Measurements from ENCODE around the gene HOXA4.

HOXA4 gene

DNA sequence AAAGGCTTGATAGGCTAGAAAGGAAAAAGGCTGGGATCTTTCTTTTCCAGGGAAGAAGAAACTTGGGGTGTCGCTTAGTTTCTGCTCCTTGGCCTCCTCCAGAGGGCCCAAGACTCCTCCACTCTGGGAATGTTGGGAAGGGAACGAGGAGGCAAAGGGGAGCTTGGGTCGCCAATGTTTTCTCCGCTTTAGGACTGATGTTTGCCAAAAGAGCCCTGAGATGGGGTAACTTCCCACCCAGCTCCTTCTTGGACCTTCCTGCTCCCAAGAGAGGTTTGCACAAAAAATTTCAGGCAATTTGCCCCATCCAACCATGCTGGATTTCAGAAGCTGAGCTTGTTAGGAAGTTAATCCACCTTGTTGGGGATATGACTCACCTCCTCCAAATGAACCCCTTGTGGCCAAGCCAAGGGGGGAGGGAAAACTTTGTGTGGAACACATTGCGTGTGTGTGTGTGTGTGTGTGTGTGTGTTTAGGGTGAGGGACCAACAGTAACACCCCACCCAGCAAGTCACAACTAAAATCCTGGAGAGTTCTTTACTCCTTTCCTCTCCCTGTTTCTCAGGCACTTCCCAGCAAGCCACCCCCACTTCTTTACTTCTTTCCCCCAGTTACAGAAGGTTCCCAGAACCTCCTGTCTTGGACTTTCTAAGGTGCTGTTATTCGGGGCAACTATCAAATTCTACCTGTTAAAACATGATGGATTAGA is 19.4 kb downstream of the HOXA4 start:
- Histone ChIP-seq H3K27me3 (ENCODE audit: insufficient read depth, poor library complexity, severe bottlenecking) (no peaks in the 10 kb centered on the region), H3K27ac (replicated peaks) (no peak overlapping the region), H3K4me3 (replicated peaks; ENCODE audit: insufficient read depth, low read length) (no peak overlapping the region)
- DNase-seq (ENCODE audit: low read depth in 1 of 2, low spot score in 1 of 2): no peak
- TF ChIP-seq POLR2AphosphoS5 (IDR thresholded peaks at IDR 0.05; ENCODE audit: low read depth) (no peak), SPI1 (IDR thresholded peaks at IDR 0.05; ENCODE audit: borderline replicate concordance, low read depth) (no peak), GABPA (IDR thresholded peaks at IDR 0.05; ENCODE audit: low read depth) (no peak)
- TF ChIP-seq, protein P1, sequence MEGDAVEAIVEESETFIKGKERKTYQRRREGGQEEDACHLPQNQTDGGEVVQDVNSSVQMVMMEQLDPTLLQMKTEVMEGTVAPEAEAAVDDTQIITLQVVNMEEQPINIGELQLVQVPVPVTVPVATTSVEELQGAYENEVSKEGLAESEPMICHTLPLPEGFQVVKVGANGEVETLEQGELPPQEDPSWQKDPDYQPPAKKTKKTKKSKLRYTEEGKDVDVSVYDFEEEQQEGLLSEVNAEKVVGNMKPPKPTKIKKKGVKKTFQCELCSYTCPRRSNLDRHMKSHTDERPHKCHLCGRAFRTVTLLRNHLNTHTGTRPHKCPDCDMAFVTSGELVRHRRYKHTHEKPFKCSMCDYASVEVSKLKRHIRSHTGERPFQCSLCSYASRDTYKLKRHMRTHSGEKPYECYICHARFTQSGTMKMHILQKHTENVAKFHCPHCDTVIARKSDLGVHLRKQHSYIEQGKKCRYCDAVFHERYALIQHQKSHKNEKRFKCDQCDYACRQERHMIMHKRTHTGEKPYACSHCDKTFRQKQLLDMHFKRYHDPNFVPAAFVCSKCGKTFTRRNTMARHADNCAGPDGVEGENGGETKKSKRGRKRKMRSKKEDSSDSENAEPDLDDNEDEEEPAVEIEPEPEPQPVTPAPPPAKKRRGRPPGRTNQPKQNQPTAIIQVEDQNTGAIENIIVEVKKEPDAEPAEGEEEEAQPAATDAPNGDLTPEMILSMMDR (IDR thresholded peaks at IDR 0.05; ENCODE audit: insufficient read depth, low read length): no peak
- TF ChIP-seq, protein P2, sequence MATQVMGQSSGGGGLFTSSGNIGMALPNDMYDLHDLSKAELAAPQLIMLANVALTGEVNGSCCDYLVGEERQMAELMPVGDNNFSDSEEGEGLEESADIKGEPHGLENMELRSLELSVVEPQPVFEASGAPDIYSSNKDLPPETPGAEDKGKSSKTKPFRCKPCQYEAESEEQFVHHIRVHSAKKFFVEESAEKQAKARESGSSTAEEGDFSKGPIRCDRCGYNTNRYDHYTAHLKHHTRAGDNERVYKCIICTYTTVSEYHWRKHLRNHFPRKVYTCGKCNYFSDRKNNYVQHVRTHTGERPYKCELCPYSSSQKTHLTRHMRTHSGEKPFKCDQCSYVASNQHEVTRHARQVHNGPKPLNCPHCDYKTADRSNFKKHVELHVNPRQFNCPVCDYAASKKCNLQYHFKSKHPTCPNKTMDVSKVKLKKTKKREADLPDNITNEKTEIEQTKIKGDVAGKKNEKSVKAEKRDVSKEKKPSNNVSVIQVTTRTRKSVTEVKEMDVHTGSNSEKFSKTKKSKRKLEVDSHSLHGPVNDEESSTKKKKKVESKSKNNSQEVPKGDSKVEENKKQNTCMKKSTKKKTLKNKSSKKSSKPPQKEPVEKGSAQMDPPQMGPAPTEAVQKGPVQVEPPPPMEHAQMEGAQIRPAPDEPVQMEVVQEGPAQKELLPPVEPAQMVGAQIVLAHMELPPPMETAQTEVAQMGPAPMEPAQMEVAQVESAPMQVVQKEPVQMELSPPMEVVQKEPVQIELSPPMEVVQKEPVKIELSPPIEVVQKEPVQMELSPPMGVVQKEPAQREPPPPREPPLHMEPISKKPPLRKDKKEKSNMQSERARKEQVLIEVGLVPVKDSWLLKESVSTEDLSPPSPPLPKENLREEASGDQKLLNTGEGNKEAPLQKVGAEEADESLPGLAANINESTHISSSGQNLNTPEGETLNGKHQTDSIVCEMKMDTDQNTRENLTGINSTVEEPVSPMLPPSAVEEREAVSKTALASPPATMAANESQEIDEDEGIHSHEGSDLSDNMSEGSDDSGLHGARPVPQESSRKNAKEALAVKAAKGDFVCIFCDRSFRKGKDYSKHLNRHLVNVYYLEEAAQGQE (IDR thresholded peaks at IDR 0.05; ENCODE audit: insufficient replicate concordance, low read depth): no peak

DNA sequence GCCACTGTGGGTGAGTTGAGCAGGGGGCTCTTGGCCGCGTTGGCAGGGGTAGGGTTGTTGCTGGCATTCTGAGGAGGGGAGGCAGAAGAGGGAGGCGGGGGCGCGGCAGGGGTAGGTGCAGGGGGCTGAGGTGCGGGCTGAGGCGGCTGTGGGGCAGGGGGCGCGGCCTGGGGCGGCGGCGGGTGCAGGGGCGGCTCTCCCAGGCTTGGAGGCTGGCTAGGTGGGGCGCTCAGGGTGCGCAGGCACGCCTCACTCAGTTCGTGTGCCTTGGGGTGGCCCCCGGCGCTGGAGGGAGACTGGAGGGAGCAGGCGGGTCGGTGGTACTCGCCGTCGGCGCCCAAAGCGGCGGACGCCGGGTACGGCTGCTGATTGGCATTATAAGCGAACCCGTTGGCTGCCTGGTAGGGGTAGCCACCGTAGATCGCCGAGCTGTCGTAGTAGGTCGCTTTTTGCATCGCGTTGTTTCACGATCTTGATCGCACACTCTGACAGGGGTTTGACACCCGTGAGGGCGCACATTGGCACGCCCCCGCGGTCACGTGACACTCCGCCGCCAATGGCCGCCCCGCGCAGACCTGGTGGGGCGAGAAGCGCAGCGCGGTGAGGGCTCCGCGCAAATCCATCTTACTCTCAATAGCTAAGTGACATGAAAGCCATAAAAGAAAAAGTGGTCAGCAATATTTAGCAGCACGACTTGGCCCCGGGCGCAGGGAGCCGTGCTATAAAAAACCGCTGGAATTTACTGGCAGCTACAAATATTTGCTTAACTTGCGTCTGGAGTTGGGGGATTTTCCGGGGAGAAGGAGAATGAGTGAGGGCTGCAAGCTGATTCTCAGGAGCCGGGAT is 20.1 kb downstream of the HOXA4 start:
- Histone ChIP-seq H3K27me3 (ENCODE audit: insufficient read depth, poor library complexity, severe bottlenecking) (peaks cover 4% of the 10 kb centered on the region), H3K4me3 (replicated peaks; ENCODE audit: insufficient read depth, low read length) (no peak overlapping the region), H3K27ac (replicated peaks) (no peak overlapping the region)
- no peak for TF ChIP-seq GABPA (IDR thresholded peaks at IDR 0.05; ENCODE audit: low read depth)
- no peak for TF ChIP-seq POLR2AphosphoS5 (IDR thresholded peaks at IDR 0.05; ENCODE audit: low read depth)
- TF ChIP-seq, protein P1 (IDR thresholded peaks at IDR 0.05; ENCODE audit: insufficient read depth, low read length): no peak
- TF ChIP-seq, protein P2 (IDR thresholded peaks at IDR 0.05; ENCODE audit: insufficient replicate concordance, low read depth): no peak
- TF ChIP-seq SPI1 (IDR thresholded peaks at IDR 0.05; ENCODE audit: borderline replicate concordance, low read depth): no peak
- no peak for DNase-seq (ENCODE audit: low read depth in 1 of 2, low spot score in 1 of 2)

DNA sequence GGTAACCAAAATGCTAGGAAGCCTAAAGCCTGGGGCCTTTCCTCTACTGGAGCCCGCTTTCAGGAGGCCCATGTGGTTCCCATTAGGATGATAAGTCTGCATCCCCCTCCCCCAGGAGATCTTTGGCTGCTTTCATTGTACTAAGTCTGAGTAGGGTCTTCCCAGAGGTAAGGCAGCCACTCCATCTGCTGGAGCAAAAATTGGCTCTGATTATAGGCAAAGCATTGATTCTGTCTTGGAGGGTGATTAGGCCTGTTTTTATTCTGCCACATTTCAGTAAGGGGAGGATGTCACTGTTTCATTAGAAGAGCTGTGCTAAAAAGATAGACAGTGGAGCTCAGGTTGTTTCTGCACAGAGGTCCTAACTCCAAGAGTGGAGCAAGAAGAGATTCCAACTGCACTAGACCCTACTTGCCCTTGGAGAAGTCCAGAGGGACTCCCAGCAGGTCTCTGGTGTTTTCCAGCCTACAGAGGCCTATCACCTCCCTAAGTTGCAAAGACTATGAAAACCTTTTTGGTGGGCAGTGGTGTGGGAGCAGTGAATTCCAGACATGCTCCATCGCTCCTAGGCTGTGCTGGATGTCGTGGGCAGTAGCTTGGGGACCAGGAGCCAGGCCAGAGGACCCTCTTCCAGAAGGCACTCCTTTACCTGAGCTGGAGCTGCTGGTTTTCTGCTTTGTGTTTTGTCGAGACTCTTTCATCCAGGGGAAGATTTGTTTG is 20.9 kb downstream of the HOXA4 start:
- TF ChIP-seq POLR2AphosphoS5 (IDR thresholded peaks at IDR 0.05; ENCODE audit: low read depth) (no peak), GABPA (IDR thresholded peaks at IDR 0.05; ENCODE audit: low read depth) (no peak), SPI1 (IDR thresholded peaks at IDR 0.05; ENCODE audit: borderline replicate concordance, low read depth) (no peak)
- TF ChIP-seq, protein P1 (IDR thresholded peaks at IDR 0.05; ENCODE audit: insufficient read depth, low read length): no peak
- TF ChIP-seq, protein P2 (IDR thresholded peaks at IDR 0.05; ENCODE audit: insufficient replicate concordance, low read depth): no peak
- H3K27me3 ChIP-seq (ENCODE audit: insufficient read depth, poor library complexity, severe bottlenecking): peaks cover 9% of the 10 kb centered on the region
- no peak overlapping the region for H3K4me3 ChIP-seq (replicated peaks; ENCODE audit: insufficient read depth, low read length)
- H3K27ac ChIP-seq (replicated peaks): no peak overlapping the region
- DNase-seq (ENCODE audit: low read depth in 1 of 2, low spot score in 1 of 2): no peak

Measured in HL-60 (cell line).